SK-N-MC (cell line): ENCODE data around the gene DSN1.

ENCODE experiments used
- EZH2 ChIP-seq: fragments of 200-600 bp; sonication (generic); IDR thresholded peaks from one replicate; pipeline ENCODE4 v1.6.1; 2017; ENCODE audit warnings: antibody characterized with exemption
- FOXP2 ChIP-seq: optimal IDR thresholded peaks from 2 replicates; pipeline ENCODE3; 2011; ENCODE audit warnings: mild to moderate bottlenecking, moderate library complexity; ENCODE audit not compliant: insufficient read depth; ENCODE audit errors: extremely low read length, control extremely low read depth
- POLR2AphosphoS5 ChIP-seq: IDR thresholded peaks from 2 replicates; pipeline ENCODE4 v1.6.1; 2012; ENCODE audit warnings: mild to moderate bottlenecking, low read depth, low read length, borderline replicate concordance

- TF ChIP-seq EZH2 = no peak
- TF ChIP-seq POLR2AphosphoS5 = no peak
- TF ChIP-seq FOXP2 = no peak
Measured at GRCh38 chr20:36703530-36703929, 70.0 kb downstream of the DSN1 start.
